ENCODE data around the gene SLC5A2. TPM values are rescaled to one million over a fixed set of nuclear protein-coding genes. Genes with fewer than 3 reads are reported as not detected.
A peak's percentile ranks its signal among the peaks of the same experiment; 100 is the strongest.

SLC5A2 gene
- total and polyA plus RNA-seq, 2 of the 13 experiments (the other 11 are each of a cell fraction or from before 2014, with no cell fraction given) = 0.24 to 0.97 TPM

DNA sequence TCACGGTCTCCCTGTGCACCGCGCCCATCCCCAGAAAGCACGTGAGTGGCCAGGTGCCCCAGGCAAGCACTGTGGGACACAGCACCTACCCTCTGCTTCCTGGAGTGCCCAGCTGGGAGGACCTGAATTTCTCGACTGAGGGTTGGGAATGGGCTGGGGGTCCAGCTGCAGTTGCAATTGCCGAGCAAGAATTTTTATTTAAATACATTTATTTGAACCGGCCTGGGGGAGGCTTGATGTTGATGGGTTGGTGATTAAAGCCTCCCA is 6.3 kb downstream of the SLC5A2 start:
- no peak overlapping the region for H3K9ac ChIP-seq (ENCODE audit: insufficient read depth, low read depth, low read length)
- TF ChIP-seq NFIB (CRISPR knock-in tag; IDR thresholded peaks at IDR 0.05; ENCODE audit: borderline replicate concordance) (no peak), AGO2 (optimal IDR thresholded peaks at IDR 0.05; ENCODE audit: low read depth, low read length) (peak; percentile 28)
- ChIA-PET POLR2A (interaction anchor here (0.7 to 2.9 kb wide), 4 partner anchors 12 to 37 kb away, joined by 3 to 8 read pairs (median 6); partner anchors contain the start of gene RUSF1), CTCF (ENCODE audit: low intra/inter-chr PET ratio, low total read pairs) (no interaction called here)
- WGBS (ENCODE audit: low lambda C conversion rate) = 95% methylated on average over 7 of the region's 7 CpGs
- no peak overlapping the region for H3K4me3 ChIP-seq (replicated peaks in 1 of 3; ENCODE audit: insufficient read depth in 1 of 3, low read depth in 2 of 3, low read length in 3 of 3)
- no peak for ATAC-seq
- H2AFZ ChIP-seq (ENCODE audit: low read length) = no peak overlapping the region
- H4K20me1 ChIP-seq (ENCODE audit: insufficient read depth, low read length) = no peaks in the 10 kb centered on the region
- in situ Hi-C loops (cut with HindIII; ENCODE audit: extremely low pct_ligation_motif_present, low pct_unique_long_range_greater_than_20kb) = no loop called here
- no peak for FAIRE-seq
- peaks cover 12% of the 10 kb centered on the region for H3K4me1 ChIP-seq (ENCODE audit: insufficient read depth, low read length)
- H3K27ac ChIP-seq (ENCODE audit: extremely low read length, insufficient read depth, low read length) = no peak overlapping the region
- no peak overlapping the region for H3K4me2 ChIP-seq (ENCODE audit: low read depth, low read length)
- no peaks in the 10 kb centered on the region for H3K27me3 ChIP-seq (ENCODE audit: control insufficient read depth in 1 of 2, insufficient read depth in 2 of 2, low read length in 2 of 2)
- H3K36me3 ChIP-seq (replicated peaks in 1 of 2; ENCODE audit: control insufficient read depth in 1 of 2, insufficient read depth in 2 of 2, low read length in 2 of 2) = peaks cover 18 to 40% of the 10 kb centered on the region in 2 experiments
- intact Hi-C loops (cut with micrococcal nuclease; ENCODE audit: unreplicated experiment) = no loop called here
- no TSS peak for BruUV-seq (replicated peaks)
- H3K79me2 ChIP-seq (ENCODE audit: insufficient read depth, low read length) = no peaks in the 10 kb centered on the region
- H3K9me3 ChIP-seq (ENCODE audit: low read length) = no peaks in the 10 kb centered on the region
- DNase-seq (ENCODE audit: low spot score) = no peak

DNA sequence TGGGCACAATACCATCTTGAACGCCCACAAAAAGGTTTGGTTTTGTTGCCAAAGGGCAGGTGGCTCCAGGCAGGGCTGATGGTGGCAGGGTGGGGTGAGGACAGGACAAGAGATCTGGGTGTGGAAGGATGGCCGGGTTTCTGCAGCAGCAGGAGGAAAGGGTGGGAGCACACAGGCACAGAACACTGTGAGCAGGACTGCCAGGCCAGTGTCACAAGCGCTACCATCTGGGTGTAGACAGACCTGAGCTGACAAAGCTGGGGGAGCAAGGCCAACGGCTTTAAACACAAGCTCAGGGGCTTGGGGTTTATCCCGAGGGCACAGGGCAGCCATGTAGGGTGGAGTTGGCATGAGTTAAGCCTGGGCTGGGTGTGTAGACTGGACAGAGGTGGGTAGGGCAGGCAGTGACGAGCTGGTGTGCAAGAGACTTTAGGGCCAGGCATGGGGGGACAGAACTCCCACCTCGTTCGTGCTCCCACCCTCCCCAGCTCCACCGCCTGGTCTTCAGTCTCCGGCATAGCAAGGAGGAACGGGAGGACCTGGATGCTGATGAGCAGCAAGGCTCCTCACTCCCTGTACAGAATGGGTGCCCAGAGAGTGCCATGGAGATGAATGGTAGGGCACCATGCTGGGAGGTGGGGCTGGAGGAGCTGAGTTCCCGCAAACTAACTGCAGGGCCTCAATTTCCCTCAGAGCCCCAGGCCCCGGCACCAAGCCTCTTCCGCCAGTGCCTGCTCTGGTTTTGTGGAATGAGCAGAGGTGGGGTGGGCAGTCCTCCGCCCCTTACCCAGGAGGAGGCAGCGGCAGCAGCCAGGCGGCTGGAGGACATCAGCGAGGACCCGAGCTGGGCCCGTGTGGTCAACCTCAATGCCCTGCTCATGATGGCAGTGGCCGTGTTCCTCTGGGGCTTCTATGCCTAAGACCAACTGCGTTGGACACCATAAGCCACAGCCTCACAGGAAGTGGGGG is 7.0 kb downstream of the SLC5A2 start:
- no TSS peak for BruUV-seq (replicated peaks)
- H3K4me3 ChIP-seq (replicated peaks in 1 of 3; ENCODE audit: insufficient read depth in 1 of 3, low read depth in 2 of 3, low read length in 3 of 3) = no peak overlapping the region
- H3K9me3 ChIP-seq (ENCODE audit: low read length) = no peaks in the 10 kb centered on the region
- intact Hi-C loops (cut with micrococcal nuclease; ENCODE audit: unreplicated experiment) = no loop called here
- ATAC-seq (no peak), FAIRE-seq (no peak), DNase-seq (ENCODE audit: low spot score) (no peak)
- no peak overlapping the region for H2AFZ ChIP-seq (ENCODE audit: low read length)
- 97% methylated on average over 22 of the region's 22 CpGs for WGBS (ENCODE audit: low lambda C conversion rate)
- POLR2A ChIA-PET = interaction anchor here (0.7 to 2.9 kb wide), 6 partner anchors 11 to 36 kb away, joined by 3 to 8 read pairs (median 4); partner anchors contain the start of gene RUSF1
- CTCF ChIA-PET (ENCODE audit: low intra/inter-chr PET ratio, low total read pairs) = no interaction called here
- H3K79me2 ChIP-seq (ENCODE audit: insufficient read depth, low read length) = no peaks in the 10 kb centered on the region
- in situ Hi-C loops (cut with HindIII; ENCODE audit: extremely low pct_ligation_motif_present, low pct_unique_long_range_greater_than_20kb) = no loop called here
- no peaks in the 10 kb centered on the region for H4K20me1 ChIP-seq (ENCODE audit: insufficient read depth, low read length)
- no peak overlapping the region for H3K4me2 ChIP-seq (ENCODE audit: low read depth, low read length)
- H3K4me1 ChIP-seq (ENCODE audit: insufficient read depth, low read length) = peaks cover 6% of the 10 kb centered on the region
- no peak overlapping the region for H3K27ac ChIP-seq (ENCODE audit: extremely low read length, insufficient read depth, low read length)
- H3K36me3 ChIP-seq (replicated peaks in 1 of 2; ENCODE audit: control insufficient read depth in 1 of 2, insufficient read depth in 2 of 2, low read length in 2 of 2) = peaks cover 18 to 45% of the 10 kb centered on the region in 2 experiments
- no peak overlapping the region for H3K9ac ChIP-seq (ENCODE audit: insufficient read depth, low read depth, low read length)
- no peaks in the 10 kb centered on the region for H3K27me3 ChIP-seq (ENCODE audit: control insufficient read depth in 1 of 2, insufficient read depth in 2 of 2, low read length in 2 of 2)
- TF ChIP-seq PHF21A (CRISPR knock-in tag; IDR thresholded peaks at IDR 0.05) = no peak
- TF ChIP-seq, protein P1, sequence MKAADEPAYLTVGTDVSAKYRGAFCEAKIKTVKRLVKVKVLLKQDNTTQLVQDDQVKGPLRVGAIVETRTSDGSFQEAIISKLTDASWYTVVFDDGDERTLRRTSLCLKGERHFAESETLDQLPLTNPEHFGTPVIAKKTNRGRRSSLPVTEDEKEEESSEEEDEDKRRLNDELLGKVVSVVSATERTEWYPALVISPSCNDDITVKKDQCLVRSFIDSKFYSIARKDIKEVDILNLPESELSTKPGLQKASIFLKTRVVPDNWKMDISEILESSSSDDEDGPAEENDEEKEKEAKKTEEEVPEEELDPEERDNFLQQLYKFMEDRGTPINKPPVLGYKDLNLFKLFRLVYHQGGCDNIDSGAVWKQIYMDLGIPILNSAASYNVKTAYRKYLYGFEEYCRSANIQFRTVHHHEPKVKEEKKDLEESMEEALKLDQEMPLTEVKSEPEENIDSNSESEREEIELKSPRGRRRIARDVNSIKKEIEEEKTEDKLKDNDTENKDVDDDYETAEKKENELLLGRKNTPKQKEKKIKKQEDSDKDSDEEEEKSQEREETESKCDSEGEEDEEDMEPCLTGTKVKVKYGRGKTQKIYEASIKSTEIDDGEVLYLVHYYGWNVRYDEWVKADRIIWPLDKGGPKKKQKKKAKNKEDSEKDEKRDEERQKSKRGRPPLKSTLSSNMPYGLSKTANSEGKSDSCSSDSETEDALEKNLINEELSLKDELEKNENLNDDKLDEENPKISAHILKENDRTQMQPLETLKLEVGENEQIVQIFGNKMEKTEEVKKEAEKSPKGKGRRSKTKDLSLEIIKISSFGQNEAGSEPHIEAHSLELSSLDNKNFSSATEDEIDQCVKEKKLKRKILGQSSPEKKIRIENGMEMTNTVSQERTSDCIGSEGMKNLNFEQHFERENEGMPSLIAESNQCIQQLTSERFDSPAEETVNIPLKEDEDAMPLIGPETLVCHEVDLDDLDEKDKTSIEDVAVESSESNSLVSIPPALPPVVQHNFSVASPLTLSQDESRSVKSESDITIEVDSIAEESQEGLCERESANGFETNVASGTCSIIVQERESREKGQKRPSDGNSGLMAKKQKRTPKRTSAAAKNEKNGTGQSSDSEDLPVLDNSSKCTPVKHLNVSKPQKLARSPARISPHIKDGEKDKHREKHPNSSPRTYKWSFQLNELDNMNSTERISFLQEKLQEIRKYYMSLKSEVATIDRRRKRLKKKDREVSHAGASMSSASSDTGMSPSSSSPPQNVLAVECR (CRISPR knock-in tag; IDR thresholded peaks at IDR 0.05; ENCODE audit: borderline replicate concordance) = no peak
- no peak for TF ChIP-seq PHF8 (CRISPR knock-in tag; IDR thresholded peaks at IDR 0.05)
- no peak for TF ChIP-seq ZNF326 (CRISPR knock-in tag; IDR thresholded peaks at IDR 0.05; ENCODE audit: borderline replicate concordance)
- TF ChIP-seq, protein P2, sequence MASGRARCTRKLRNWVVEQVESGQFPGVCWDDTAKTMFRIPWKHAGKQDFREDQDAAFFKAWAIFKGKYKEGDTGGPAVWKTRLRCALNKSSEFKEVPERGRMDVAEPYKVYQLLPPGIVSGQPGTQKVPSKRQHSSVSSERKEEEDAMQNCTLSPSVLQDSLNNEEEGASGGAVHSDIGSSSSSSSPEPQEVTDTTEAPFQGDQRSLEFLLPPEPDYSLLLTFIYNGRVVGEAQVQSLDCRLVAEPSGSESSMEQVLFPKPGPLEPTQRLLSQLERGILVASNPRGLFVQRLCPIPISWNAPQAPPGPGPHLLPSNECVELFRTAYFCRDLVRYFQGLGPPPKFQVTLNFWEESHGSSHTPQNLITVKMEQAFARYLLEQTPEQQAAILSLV (CRISPR knock-in tag; IDR thresholded peaks at IDR 0.05; ENCODE audit: borderline replicate concordance) = no peak
